Trophoblast cell (in vitro differentiated cells and primary cell): ENCODE results near the gene USH2A.

ENCODE experiments used
- DNase-seq, 2 donors: peaks; one replicate each; pipeline ENCODE4 v3.0.0-alpha.2; 2016
- H2AFZ ChIP-seq: 2 replicates; pipeline ENCODE4 v1.6.1; 2013; ENCODE audit warnings: low read length, moderate library complexity, mild to moderate bottlenecking; ENCODE audit not compliant: insufficient read depth, poor library complexity
- H2AK5ac ChIP-seq: 2 replicates; pipeline ENCODE4 v1.6.1; 2013; ENCODE audit warnings: mild to moderate bottlenecking, low read length
- H2BK120ac ChIP-seq: 2 replicates; pipeline ENCODE4 v1.6.1; 2013; ENCODE audit warnings: low read length, mild to moderate bottlenecking, moderate library complexity; ENCODE audit not compliant: insufficient read depth, poor library complexity
- H2BK12ac ChIP-seq: 2 replicates; pipeline ENCODE4 v1.6.1; 2013; ENCODE audit warnings: mild to moderate bottlenecking, low read length, moderate library complexity
- H2BK5ac ChIP-seq: 2 replicates; pipeline ENCODE4 v1.6.1; 2013; ENCODE audit warnings: low read length, low read depth, moderate library complexity, mild to moderate bottlenecking; ENCODE audit not compliant: poor library complexity
- H3K14ac ChIP-seq: 2 replicates; pipeline ENCODE4 v1.6.1; 2013; ENCODE audit warnings: mild to moderate bottlenecking, low read length
- H3K18ac ChIP-seq: 2 replicates; pipeline ENCODE4 v1.6.1; 2013; ENCODE audit warnings: mild to moderate bottlenecking, low read length
- H3K23ac ChIP-seq: 2 replicates; pipeline ENCODE4 v1.6.1; 2013; ENCODE audit warnings: low read length
- H3K27ac ChIP-seq: 2 replicates; pipeline ENCODE4 v1.5.1; 2013; ENCODE audit warnings: low read depth, mild to moderate bottlenecking, inconsistent platforms, low read length, moderate library complexity
- H3K27me3 ChIP-seq: 2 replicates; pipeline ENCODE4 v1.6.1; 2013; ENCODE audit warnings: inconsistent platforms, mild to moderate bottlenecking, low read length, moderate library complexity; ENCODE audit not compliant: insufficient read depth
- H3K36me3 ChIP-seq, 2 experiments: 1 replicate in 1 of 2; 2 replicates in 1 of 2; pipeline ENCODE4 v1.6.1; 2013; ENCODE audit warnings: low read length in 2 of 2, mild to moderate bottlenecking in 2 of 2, moderate library complexity in 1 of 2; ENCODE audit not compliant: insufficient read depth in 2 of 2, control insufficient read depth in 1 of 2
- H3K4ac ChIP-seq: 2 replicates; pipeline ENCODE4 v1.6.1; 2013; ENCODE audit warnings: low read depth, mild to moderate bottlenecking, low read length, moderate library complexity
- H3K4me1 ChIP-seq, 2 experiments: 1 replicate in 1 of 2; 2 replicates in 1 of 2; pipeline ENCODE4 v1.6.1; 2013; ENCODE audit warnings: low read length in 2 of 2, mild to moderate bottlenecking in 2 of 2, moderate library complexity in 1 of 2; ENCODE audit not compliant: insufficient read depth in 2 of 2, control insufficient read depth in 1 of 2
- H3K4me2 ChIP-seq: 2 replicates; pipeline ENCODE4 v1.6.1; 2013; ENCODE audit warnings: inconsistent platforms, mild to moderate bottlenecking, low read length, moderate library complexity
- H3K4me3 ChIP-seq: 2 replicates; pipeline ENCODE4 v1.5.1; 2013; ENCODE audit warnings: mild to moderate bottlenecking, low read depth, low read length, inconsistent platforms
- H3K79me1 ChIP-seq: one replicate; pipeline ENCODE4 v1.6.1; 2013; ENCODE audit warnings: low read length
- H3K79me2 ChIP-seq: 2 replicates; pipeline ENCODE4 v1.6.1; 2013; ENCODE audit warnings: low read length, mild to moderate bottlenecking; ENCODE audit not compliant: control insufficient read depth, insufficient read depth, poor library complexity
- H3K9ac ChIP-seq: 2 replicates; pipeline ENCODE4 v1.6.1; 2013; ENCODE audit warnings: mild to moderate bottlenecking, low read length
- H3K9me3 ChIP-seq: 2 replicates; pipeline ENCODE4 v1.6.1; 2013; ENCODE audit warnings: low read depth, mild to moderate bottlenecking, control low read depth, inconsistent platforms, low read length; ENCODE audit not compliant: insufficient read depth
- H4K12ac ChIP-seq: 2 replicates; pipeline ENCODE4 v1.6.1; 2013; ENCODE audit warnings: low read depth, mild to moderate bottlenecking, low read length, moderate library complexity
- H4K8ac ChIP-seq: 2 replicates; pipeline ENCODE4 v1.6.1; 2013; ENCODE audit warnings: low read depth, mild to moderate bottlenecking, low read length, moderate library complexity
- H4K91ac ChIP-seq: one replicate; pipeline ENCODE4 v1.6.1; 2013; ENCODE audit warnings: low read depth, mild to moderate bottlenecking, low read length, moderate library complexity
- WGBS: extraction: QIAGEN DNeasy Blood & Tissue Kit; methylation state at CpG from one replicate; pipeline ENCODE4 v1.1.7; 2013; ENCODE audit warnings: missing lambda C conversion rate; ENCODE audit not compliant: insufficient read length, insufficient coverage; ENCODE audit errors: extremely low coverage; 5-methylcytosine and 5-hydroxymethylcytosine counted together

USH2A gene

GRCh38 chr1:215824245-215824644, 599.0 kb downstream of the USH2A start:
- Histone ChIP-seq H3K18ac (no peak overlapping the region), H4K8ac (no peak overlapping the region), H3K9ac (no peak overlapping the region)

GRCh38 chr1:215819114-215819513, 604.1 kb downstream of the USH2A start:
- Histone ChIP-seq H3K27me3 (no peaks in the 10 kb centered on the region), H4K91ac (no peak overlapping the region), H2BK120ac (no peak overlapping the region), H3K4me3 (no peak overlapping the region), H3K4me2 (no peak overlapping the region), H2BK12ac (no peak overlapping the region), H3K36me3 (no peaks in the 10 kb centered on the region), H3K9ac (no peak overlapping the region), H3K4ac (no peak overlapping the region), H2BK5ac (no peak overlapping the region), H3K4me1 (no peaks in the 10 kb centered on the region), H3K9me3 (no peaks in the 10 kb centered on the region), H4K8ac (no peak overlapping the region), H3K18ac (no peak overlapping the region), H3K79me1 (no peaks in the 10 kb centered on the region), H3K27ac (no peak overlapping the region), H3K79me2 (no peaks in the 10 kb centered on the region), H3K14ac (no peak overlapping the region), H2AFZ (no peak overlapping the region), H3K23ac (no peak overlapping the region), H2AK5ac (no peak overlapping the region), H4K12ac (no peak overlapping the region)
- DNase-seq = peak in 1 of 2 donors; percentile 3
- no CpG with 5 or more reads among the region's 2 CpGs for WGBS

More at GRCh38 chr1:215824245-215824644, 599.0 kb downstream of the USH2A start:
- Histone ChIP-seq H2AK5ac (no peak overlapping the region), H3K23ac (no peak overlapping the region), H4K91ac (no peak overlapping the region), H4K12ac (no peak overlapping the region), H3K4me3 (no peak overlapping the region), H3K79me2 (no peaks in the 10 kb centered on the region), H3K27me3 (no peaks in the 10 kb centered on the region), H2BK120ac (no peak overlapping the region), H2AFZ (no peak overlapping the region), H2BK5ac (no peak overlapping the region), H3K4me1 (no peaks in the 10 kb centered on the region), H3K9me3 (no peaks in the 10 kb centered on the region), H3K14ac (no peak overlapping the region), H3K36me3 (no peaks in the 10 kb centered on the region), H3K27ac (no peak overlapping the region), H3K4me2 (no peak overlapping the region), H3K79me1 (no peaks in the 10 kb centered on the region), H2BK12ac (no peak overlapping the region), H3K4ac (no peak overlapping the region)
- DNase-seq = peak in 1 of 2 donors; percentile 28

GRCh38 chr1:215807911-215808436, 615.3 kb downstream of the USH2A start:
- Histone ChIP-seq H2BK5ac (no peak overlapping the region), H4K91ac (no peak overlapping the region), H2BK12ac (no peak overlapping the region), H3K36me3 (no peaks in the 10 kb centered on the region), H3K79me1 (no peaks in the 10 kb centered on the region), H4K8ac (no peak overlapping the region), H4K12ac (no peak overlapping the region), H3K27ac (no peak overlapping the region), H3K4me3 (no peak overlapping the region), H3K4ac (no peak overlapping the region), H3K9me3 (no peaks in the 10 kb centered on the region), H3K4me2 (no peak overlapping the region), H3K14ac (no peak overlapping the region), H2AK5ac (no peak overlapping the region), H3K4me1 (no peaks in the 10 kb centered on the region), H3K9ac (no peak overlapping the region), H3K23ac (no peak overlapping the region), H3K27me3 (no peaks in the 10 kb centered on the region), H3K79me2 (no peaks in the 10 kb centered on the region), H2AFZ (no peak overlapping the region), H3K18ac (no peak overlapping the region), H2BK120ac (no peak overlapping the region)
- DNase-seq = no peak
- WGBS = no CpG with 5 or more reads among the region's 1 CpG

GRCh38 chr1:215807218-215807617, 616.0 kb downstream of the USH2A start:
- H3K4me1 ChIP-seq = no peaks in the 10 kb centered on the region
- no peak overlapping the region for H3K9ac ChIP-seq
- no peak overlapping the region for H4K91ac ChIP-seq
- no peaks in the 10 kb centered on the region for H3K79me2 ChIP-seq
- H3K18ac ChIP-seq = no peak overlapping the region
- H3K4me2 ChIP-seq = no peak overlapping the region
- no peaks in the 10 kb centered on the region for H3K27me3 ChIP-seq
- no peak overlapping the region for H2BK12ac ChIP-seq
- no peaks in the 10 kb centered on the region for H3K36me3 ChIP-seq
- H3K27ac ChIP-seq = no peak overlapping the region
- H4K12ac ChIP-seq = no peak overlapping the region
- H3K4me3 ChIP-seq = no peak overlapping the region
- H2AK5ac ChIP-seq = no peak overlapping the region
- no peaks in the 10 kb centered on the region for H3K9me3 ChIP-seq
- no peak overlapping the region for H3K23ac ChIP-seq
- H4K8ac ChIP-seq = no peak overlapping the region
- H2AFZ ChIP-seq = no peak overlapping the region
- H3K79me1 ChIP-seq = no peaks in the 10 kb centered on the region
- DNase-seq = no peak
- no peak overlapping the region for H2BK5ac ChIP-seq
- no peak overlapping the region for H3K4ac ChIP-seq
- H2BK120ac ChIP-seq = no peak overlapping the region
- WGBS = no CpG with 5 or more reads among the region's 4 CpGs
- H3K14ac ChIP-seq = no peak overlapping the region
